Uterus (tissue), 2 donors: Measurements from ENCODE around the gene SPHK2.

ENCODE experiments used
- POLR2A ChIP-seq, 2 donors: fragments of 450-650 bp; IDR thresholded peaks; one replicate each; pipeline ENCODE4 v1.6.1; 2016; ENCODE audit warnings: antibody characterized with exemption in 2 of 2, mild to moderate bottlenecking in 1 of 2, moderate library complexity in 1 of 2
- TF ChIP-seq, protein P1 (sequence below), 4 experiments: fragments of 200-600 bp in 2 of 4; fragments of 450-650 bp in 2 of 4; sonication (generic) in 2 of 4; IDR thresholded peaks; one replicate each; pipeline ENCODE4 v1.5.1; 2016 to 2019; ENCODE audit warnings: antibody characterized with exemption in 4 of 4, mild to moderate bottlenecking in 2 of 4, moderate library complexity in 1 of 4

GRCh38 chr19:48629297-48629598, 9.9 kb downstream of the SPHK2 start:
- TF ChIP-seq, protein P1, sequence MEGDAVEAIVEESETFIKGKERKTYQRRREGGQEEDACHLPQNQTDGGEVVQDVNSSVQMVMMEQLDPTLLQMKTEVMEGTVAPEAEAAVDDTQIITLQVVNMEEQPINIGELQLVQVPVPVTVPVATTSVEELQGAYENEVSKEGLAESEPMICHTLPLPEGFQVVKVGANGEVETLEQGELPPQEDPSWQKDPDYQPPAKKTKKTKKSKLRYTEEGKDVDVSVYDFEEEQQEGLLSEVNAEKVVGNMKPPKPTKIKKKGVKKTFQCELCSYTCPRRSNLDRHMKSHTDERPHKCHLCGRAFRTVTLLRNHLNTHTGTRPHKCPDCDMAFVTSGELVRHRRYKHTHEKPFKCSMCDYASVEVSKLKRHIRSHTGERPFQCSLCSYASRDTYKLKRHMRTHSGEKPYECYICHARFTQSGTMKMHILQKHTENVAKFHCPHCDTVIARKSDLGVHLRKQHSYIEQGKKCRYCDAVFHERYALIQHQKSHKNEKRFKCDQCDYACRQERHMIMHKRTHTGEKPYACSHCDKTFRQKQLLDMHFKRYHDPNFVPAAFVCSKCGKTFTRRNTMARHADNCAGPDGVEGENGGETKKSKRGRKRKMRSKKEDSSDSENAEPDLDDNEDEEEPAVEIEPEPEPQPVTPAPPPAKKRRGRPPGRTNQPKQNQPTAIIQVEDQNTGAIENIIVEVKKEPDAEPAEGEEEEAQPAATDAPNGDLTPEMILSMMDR (IDR thresholded peaks at IDR 0.05): no peak
- no peak for TF ChIP-seq POLR2A (IDR thresholded peaks at IDR 0.05)
